NCI-H460 (cell line): ENCODE measurements around the gene ZNF423. TPM values are rescaled to one million over a fixed set of nuclear protein-coding genes. Genes with fewer than 3 reads are reported as not detected.

Source experiments
- small RNA-seq, 2 experiments: library from RNA; depleted of rRNA; stranded (forward); fragments of <200 nt; gene quantifications; one replicate each; pipeline ENCODE3, GENCODE V24; 2014
- total RNA-seq: library from RNA; depleted of rRNA; stranded (reverse); fragments of >200 nt; shearing (Covaris generic); gene quantifications from 2 replicates; pipeline ENCODE4 v1.2.3, GENCODE V29; 2014; rRNA removed

ZNF423 gene
- total RNA-seq, 1 experiment from 2014 or later: not detected

Small RNA genes within 50 kb of the gene (small RNA-seq; reads per million reads assigned to genes)
- gene MRPS21P7: 0 reads per million in 2 experiments
- gene MRPS21P8: 0 reads per million in 2 experiments

Other genes starting within 250 kb of the ZNF423 start
- 24.0 and 26.3 TPM in 2 replicates for gene CNEP1R1, start 169.1 kb upstream of the ZNF423 start, total RNA-seq
- 25.7 and 30.0 TPM in 2 replicates for gene HEATR3, start 209.9 kb upstream of the ZNF423 start, total RNA-seq